Nephron progenitor cell (in vitro differentiated cells): ENCODE data around the gene TPCN1.

ENCODE experiments used
- DNase-seq: peaks from one replicate; pipeline ENCODE4 v3.0.0; 2021
- H3K27ac Mint-ChIP-seq: 2 replicates; pipeline ENCODE4 v1.8.0; 2021; ENCODE audit warnings: mild to moderate bottlenecking, moderate library complexity, mixed read lengths
- H3K27me3 Mint-ChIP-seq: 2 replicates; pipeline ENCODE4 v1.8.0; 2021; ENCODE audit warnings: mild to moderate bottlenecking, low read depth, mixed read lengths; ENCODE audit not compliant: poor library complexity
- H3K36me3 Mint-ChIP-seq: 2 replicates; pipeline ENCODE4 v1.8.0; 2021; ENCODE audit warnings: low read depth, mixed read lengths
- H3K4me1 Mint-ChIP-seq: 2 replicates; pipeline ENCODE4 v1.8.0; 2021; ENCODE audit warnings: mixed read lengths
- H3K4me3 Mint-ChIP-seq: 2 replicates; pipeline ENCODE4 v1.8.0; 2021; ENCODE audit warnings: mild to moderate bottlenecking, moderate library complexity, mixed read lengths
- H3K9me3 Mint-ChIP-seq: 2 replicates; pipeline ENCODE4 v1.8.0; 2021; ENCODE audit warnings: mild to moderate bottlenecking, moderate library complexity, mixed read lengths
- CTCF ChIP-seq: fragments of 200-600 bp; sonication (generic); IDR thresholded peaks from 2 replicates; pipeline ENCODE4 v1.5.0; 2021; ENCODE audit warnings: antibody characterized with exemption

TPCN1 gene

DNA sequence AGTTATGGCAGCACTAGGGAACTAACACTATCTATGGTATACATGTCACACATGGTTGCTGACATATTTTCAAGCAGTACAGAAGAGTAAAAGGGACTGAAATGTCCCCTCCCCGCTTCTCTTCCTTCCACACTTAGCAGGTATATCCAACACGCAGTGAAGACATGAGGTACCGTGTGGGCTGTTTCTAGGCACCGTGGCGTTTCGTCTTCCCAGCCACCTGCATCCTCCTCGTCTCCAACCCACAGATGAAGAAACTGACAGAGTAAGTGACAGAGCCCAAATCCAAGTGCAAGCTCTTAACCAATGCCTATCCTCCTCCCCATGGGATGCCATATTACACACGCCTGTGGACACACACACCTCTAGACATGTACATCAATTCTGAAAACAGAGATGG is 81.2 kb downstream of the TPCN1 start:
- no peak for DNase-seq
- H3K4me1 Mint-ChIP-seq, result peaks cover 45% of the 10 kb centered on the region
- no peaks in the 10 kb centered on the region for H3K9me3 Mint-ChIP-seq
- H3K27ac Mint-ChIP-seq, result no peak overlapping the region
- TF ChIP-seq CTCF, result no peak
- H3K4me3 Mint-ChIP-seq, result no peak overlapping the region
- peaks cover 4% of the 10 kb centered on the region for H3K27me3 Mint-ChIP-seq
- no peaks in the 10 kb centered on the region for H3K36me3 Mint-ChIP-seq

GRCh38 chr12:113302886-113303640 is 81.8 kb downstream of the TPCN1 start:
- H3K4me3 Mint-ChIP-seq, result no peak overlapping the region
- peak overlapping the region; percentile 1 for H3K27ac Mint-ChIP-seq
- no peaks in the 10 kb centered on the region for H3K9me3 Mint-ChIP-seq
- DNase-seq, result no peak
- no peaks in the 10 kb centered on the region for H3K36me3 Mint-ChIP-seq
- no peak for TF ChIP-seq CTCF
- peaks cover 4% of the 10 kb centered on the region for H3K27me3 Mint-ChIP-seq
- H3K4me1 Mint-ChIP-seq, result peaks cover 42% of the 10 kb centered on the region

DNA sequence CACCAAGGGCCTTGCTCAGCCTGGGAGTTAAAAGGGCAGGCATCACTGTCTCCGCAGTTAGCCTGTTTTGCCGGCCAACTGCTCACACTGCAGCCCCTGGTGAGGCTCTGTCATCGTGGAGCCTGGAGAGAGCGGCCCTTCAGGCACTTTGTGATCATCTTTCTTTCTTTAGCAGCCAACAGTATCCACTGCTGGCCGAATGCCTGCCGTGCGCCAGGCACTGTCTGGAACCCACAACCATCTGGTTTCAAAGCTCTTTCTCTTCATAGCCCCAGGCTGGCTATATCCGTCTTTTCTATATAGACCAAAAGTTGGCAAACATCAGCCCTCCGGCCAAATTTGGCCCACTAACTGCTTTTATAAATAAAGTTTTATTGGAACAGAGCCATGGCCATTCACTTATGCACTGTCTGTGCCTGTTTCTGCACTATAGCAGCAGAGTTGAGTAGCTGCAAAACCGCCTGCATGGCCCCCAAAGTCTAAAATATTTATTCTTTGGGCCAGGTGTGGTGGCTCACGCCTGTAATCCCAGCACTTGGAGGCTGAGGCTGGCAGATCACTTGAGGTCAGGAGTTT is 84.1 kb downstream of the TPCN1 start:
- Mint-ChIP-seq H3K9me3 (no peaks in the 10 kb centered on the region), H3K27me3 (peaks cover 4% of the 10 kb centered on the region), H3K4me1 (peaks cover 24% of the 10 kb centered on the region), H3K36me3 (peaks cover 3% of the 10 kb centered on the region), H3K4me3 (no peak overlapping the region), H3K27ac (no peak overlapping the region)
- DNase-seq, result no peak
- TF ChIP-seq CTCF, result no peak

DNA sequence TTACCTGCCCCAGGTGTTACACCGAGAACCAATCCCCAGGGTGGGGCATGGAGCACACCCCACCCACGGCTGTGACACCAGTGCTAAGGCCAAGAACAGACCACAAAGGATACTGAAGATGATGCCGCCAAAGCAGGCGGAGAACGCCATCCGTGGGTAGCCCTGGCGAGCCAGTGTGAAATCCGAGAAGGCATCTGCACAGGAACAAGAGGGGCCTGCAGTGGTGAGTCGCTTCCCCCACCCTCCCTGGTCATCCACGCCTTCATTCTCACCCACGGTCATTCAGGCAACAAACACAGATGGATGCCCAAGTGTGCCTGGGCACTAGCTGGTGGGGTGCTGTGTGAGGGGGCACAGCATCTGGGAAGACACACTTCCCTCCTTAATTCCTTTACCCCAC is 85.1 kb downstream of the TPCN1 start:
- Mint-ChIP-seq H3K4me3 (no peak overlapping the region), H3K9me3 (no peaks in the 10 kb centered on the region), H3K27me3 (peaks cover 4% of the 10 kb centered on the region), H3K27ac (peak overlapping the region; percentile 78), H3K4me1 (peaks cover 19% of the 10 kb centered on the region), H3K36me3 (peaks cover 7% of the 10 kb centered on the region)
- TF ChIP-seq CTCF, result no peak
- DNase-seq, result no peak

DNA sequence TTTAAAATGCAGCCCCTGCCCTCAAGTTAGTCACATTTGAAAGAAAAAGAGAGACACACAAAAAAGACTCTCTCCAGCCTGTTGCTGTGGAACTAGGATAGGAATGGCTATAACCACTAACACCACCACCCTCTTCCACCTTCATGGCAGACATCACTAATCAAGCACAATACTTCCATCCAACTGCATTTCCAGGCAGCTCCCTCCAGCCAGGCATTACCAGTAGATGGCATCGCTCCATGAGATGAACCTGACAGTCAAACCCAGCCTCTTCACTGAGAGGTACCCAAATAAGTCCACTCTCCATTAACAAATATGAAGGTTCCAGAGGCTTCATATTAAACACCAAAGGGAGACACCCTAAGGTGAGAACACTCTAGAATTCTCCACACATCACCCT is 89.2 kb downstream of the TPCN1 start:
- DNase-seq, result no peak
- peaks cover 18% of the 10 kb centered on the region for H3K4me1 Mint-ChIP-seq
- no peak for TF ChIP-seq CTCF
- H3K36me3 Mint-ChIP-seq, result peaks cover 7% of the 10 kb centered on the region
- H3K9me3 Mint-ChIP-seq, result no peaks in the 10 kb centered on the region
- H3K4me3 Mint-ChIP-seq, result no peak overlapping the region
- no peak overlapping the region for H3K27ac Mint-ChIP-seq
- peaks cover 3% of the 10 kb centered on the region for H3K27me3 Mint-ChIP-seq

DNA sequence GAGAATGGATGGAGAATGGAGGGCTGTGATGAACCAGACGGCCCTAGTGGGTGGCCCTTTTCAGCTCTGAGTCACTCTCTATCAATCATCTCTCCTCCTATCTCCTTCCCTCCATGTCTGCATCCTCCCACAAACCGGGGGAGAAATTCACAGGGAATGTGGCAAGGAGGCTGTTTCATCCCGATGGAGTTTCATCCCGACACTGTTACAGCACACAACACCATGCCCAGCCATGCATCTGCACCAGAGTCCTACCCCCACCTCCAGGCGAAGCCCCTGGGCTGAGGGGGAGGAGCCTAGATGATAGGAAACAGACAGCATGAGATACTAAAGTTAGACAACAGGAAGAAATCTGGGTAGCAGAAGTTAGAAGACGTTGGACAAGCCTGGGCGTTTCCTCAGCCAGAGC is 92.9 kb downstream of the TPCN1 start:
- no peak for DNase-seq
- no peak overlapping the region for H3K4me3 Mint-ChIP-seq
- H3K27ac Mint-ChIP-seq, result peak overlapping the region; percentile 29
- H3K36me3 Mint-ChIP-seq, result peaks cover 20% of the 10 kb centered on the region
- no peak for TF ChIP-seq CTCF
- H3K4me1 Mint-ChIP-seq, result peaks cover 10% of the 10 kb centered on the region
- H3K27me3 Mint-ChIP-seq, result peaks cover 3% of the 10 kb centered on the region
- H3K9me3 Mint-ChIP-seq, result no peaks in the 10 kb centered on the region
